ENCODE results near the gene LAMC1.

Gene LAMC1

DNA sequence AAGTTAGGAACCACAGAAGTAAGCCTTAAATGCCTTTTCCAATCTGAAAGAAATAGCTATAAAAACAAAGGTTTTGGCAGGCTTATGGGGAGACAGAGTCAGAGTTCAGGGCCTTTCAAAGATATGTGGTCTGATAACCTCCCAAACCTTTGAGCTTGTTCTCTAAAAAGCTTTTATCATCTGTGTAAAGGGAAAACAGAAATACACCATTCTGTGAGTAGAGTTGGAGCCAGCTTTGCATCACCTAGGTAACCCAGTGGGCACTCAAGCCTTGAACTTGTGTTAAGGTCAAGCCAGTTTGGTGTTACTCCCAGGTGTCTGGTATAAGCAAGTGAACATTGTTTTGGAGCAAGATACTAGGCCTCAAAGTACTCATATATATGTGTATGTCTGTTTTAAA lies 50.1 kb downstream of the LAMC1 start:
- H3K4me3 ChIP-seq (ENCODE audit: low read depth, low read length) = no peak overlapping the region
- no peak for DNase-seq (ENCODE audit: low read depth)
- no peak for TF ChIP-seq MYC (IDR thresholded peaks at IDR 0.05; ENCODE audit: low read depth, low read length)
- TF ChIP-seq, protein P1, sequence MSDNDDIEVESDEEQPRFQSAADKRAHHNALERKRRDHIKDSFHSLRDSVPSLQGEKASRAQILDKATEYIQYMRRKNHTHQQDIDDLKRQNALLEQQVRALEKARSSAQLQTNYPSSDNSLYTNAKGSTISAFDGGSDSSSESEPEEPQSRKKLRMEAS (IDR thresholded peaks at IDR 0.05; ENCODE audit: low read depth, low read length) = no peak
- no peak for TF ChIP-seq POLR2A (IDR thresholded peaks at IDR 0.05; ENCODE audit: extremely low read depth, insufficient read length)
- TF ChIP-seq, protein P2, sequence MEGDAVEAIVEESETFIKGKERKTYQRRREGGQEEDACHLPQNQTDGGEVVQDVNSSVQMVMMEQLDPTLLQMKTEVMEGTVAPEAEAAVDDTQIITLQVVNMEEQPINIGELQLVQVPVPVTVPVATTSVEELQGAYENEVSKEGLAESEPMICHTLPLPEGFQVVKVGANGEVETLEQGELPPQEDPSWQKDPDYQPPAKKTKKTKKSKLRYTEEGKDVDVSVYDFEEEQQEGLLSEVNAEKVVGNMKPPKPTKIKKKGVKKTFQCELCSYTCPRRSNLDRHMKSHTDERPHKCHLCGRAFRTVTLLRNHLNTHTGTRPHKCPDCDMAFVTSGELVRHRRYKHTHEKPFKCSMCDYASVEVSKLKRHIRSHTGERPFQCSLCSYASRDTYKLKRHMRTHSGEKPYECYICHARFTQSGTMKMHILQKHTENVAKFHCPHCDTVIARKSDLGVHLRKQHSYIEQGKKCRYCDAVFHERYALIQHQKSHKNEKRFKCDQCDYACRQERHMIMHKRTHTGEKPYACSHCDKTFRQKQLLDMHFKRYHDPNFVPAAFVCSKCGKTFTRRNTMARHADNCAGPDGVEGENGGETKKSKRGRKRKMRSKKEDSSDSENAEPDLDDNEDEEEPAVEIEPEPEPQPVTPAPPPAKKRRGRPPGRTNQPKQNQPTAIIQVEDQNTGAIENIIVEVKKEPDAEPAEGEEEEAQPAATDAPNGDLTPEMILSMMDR (IDR thresholded peaks at IDR 0.05; ENCODE audit: low read depth, low read length) = no peak

DNA sequence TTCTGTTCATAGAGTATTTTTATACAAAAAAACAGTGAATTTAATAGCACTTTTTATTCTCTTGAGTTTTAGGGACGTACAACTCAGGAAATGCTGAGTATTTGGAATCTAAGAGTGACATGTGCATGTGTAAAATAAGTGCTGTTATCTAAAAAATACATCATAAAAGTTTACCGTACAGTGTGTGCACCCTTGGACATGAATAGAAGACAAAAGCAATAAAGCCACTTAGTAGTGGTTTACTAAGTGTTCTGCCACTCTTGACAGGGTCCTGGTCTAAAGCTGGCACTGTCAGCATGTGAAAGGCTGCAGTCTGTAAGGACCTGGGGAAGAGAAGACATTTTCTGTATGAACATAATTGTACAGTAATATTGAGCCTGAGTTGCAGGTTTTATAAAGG lies 51.0 kb downstream of the LAMC1 start:
- no peak for DNase-seq (ENCODE audit: low read depth)
- TF ChIP-seq POLR2A (IDR thresholded peaks at IDR 0.05; ENCODE audit: extremely low read depth, insufficient read length) (no peak), MYC (IDR thresholded peaks at IDR 0.05; ENCODE audit: low read depth, low read length) (no peak)
- TF ChIP-seq, protein P2 (IDR thresholded peaks at IDR 0.05; ENCODE audit: low read depth, low read length) = no peak
- TF ChIP-seq, protein P1 (IDR thresholded peaks at IDR 0.05; ENCODE audit: low read depth, low read length) = no peak

DNA sequence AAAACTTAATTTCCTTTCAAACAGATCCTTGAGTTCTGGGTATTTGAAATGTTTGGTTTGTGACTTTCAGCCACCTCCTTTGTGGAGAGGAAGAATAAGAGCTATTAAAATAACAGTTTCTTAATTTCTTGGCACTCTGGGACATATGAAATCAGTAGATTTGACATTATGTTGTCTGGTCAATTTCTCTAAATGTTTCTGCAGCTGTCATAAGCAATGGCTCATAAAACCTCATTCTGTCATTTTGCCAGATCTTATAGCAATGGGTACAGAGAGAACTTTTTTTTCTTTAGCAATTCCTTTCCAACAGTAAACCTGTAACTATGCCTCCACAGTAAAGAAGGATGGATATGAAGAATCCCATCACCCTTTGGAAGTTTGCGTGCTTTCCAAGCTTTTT lies 52.6 kb downstream of the LAMC1 start:
- H3K4me3 ChIP-seq (ENCODE audit: low read depth, low read length) = no peak overlapping the region
- TF ChIP-seq, protein P2 (IDR thresholded peaks at IDR 0.05; ENCODE audit: low read depth, low read length) = no peak
- TF ChIP-seq MYC (IDR thresholded peaks at IDR 0.05; ENCODE audit: low read depth, low read length) (no peak), POLR2A (IDR thresholded peaks at IDR 0.05; ENCODE audit: extremely low read depth, insufficient read length) (no peak)
- TF ChIP-seq, protein P1 (IDR thresholded peaks at IDR 0.05; ENCODE audit: low read depth, low read length) = no peak
- no peak for DNase-seq (ENCODE audit: low read depth)

More for the DNA sequence above, 51.0 kb downstream of the LAMC1 start:
- no peak overlapping the region for H3K4me3 ChIP-seq (ENCODE audit: low read depth, low read length)

DNA sequence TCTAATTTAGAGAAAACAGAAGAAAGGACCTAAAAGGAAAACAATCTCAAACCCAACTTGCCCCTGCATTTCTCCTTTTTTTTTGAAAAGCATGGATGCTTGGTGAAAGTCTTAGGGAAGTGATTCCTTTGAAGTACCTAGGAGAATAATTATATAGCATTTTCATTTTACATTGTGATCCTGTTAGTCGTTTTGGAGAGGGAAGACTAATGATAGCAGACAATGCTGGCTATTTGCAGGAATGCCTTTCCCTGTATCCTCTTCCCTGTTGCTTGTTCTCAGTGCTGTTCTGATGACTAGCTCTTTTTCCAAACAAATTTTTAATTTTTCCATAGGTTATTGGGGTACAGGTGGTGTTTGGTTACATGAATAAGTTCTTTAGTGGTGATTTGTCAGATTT lies 53.9 kb downstream of the LAMC1 start:
- TF ChIP-seq MYC (IDR thresholded peaks at IDR 0.05; ENCODE audit: low read depth, low read length) (no peak), POLR2A (IDR thresholded peaks at IDR 0.05; ENCODE audit: extremely low read depth, insufficient read length) (no peak)
- TF ChIP-seq, protein P1 (IDR thresholded peaks at IDR 0.05; ENCODE audit: low read depth, low read length) = no peak
- TF ChIP-seq, protein P2 (IDR thresholded peaks at IDR 0.05; ENCODE audit: low read depth, low read length) = no peak
- no peak for DNase-seq (ENCODE audit: low read depth)
- H3K4me3 ChIP-seq (ENCODE audit: low read depth, low read length) = no peak overlapping the region

DNA sequence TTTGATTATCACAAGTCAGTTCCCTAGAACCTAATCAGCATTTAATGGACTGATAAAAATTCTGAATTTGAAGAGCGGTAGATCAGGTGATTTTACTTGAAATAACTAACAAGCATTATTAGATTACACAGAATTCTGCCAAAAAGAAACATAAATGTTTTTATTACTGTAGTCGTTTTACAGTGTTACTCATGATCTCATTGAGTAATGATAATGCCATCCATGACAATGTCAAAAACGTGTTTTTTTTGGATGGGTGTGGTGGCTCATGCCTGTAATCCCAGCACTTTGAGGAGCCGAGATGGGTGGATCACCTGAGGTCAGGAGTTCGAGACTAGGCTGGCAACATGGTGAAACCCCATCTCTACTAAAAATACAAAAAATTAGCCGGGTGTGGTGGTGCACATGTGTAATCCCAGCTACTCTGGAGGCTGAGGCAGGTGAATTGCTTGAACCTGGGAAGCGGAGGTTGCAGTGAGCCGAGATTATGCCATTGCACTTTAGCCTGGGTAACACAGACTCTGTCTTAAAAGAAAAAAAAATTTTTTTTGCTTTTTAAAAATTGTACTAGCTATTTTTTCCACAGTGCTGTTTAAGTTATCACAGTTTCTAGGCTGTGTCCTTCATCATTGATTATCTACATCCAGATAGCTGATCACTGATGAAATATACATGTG lies 56.6 kb downstream of the LAMC1 start:
- DNase-seq (ENCODE audit: low read depth) = no peak
- H3K4me3 ChIP-seq (ENCODE audit: low read depth, low read length) = no peak overlapping the region
- TF ChIP-seq POLR2A (IDR thresholded peaks at IDR 0.05; ENCODE audit: extremely low read depth, insufficient read length) (no peak), MYC (IDR thresholded peaks at IDR 0.05; ENCODE audit: low read depth, low read length) (no peak)
- TF ChIP-seq, protein P2 (IDR thresholded peaks at IDR 0.05; ENCODE audit: low read depth, low read length) = no peak
- TF ChIP-seq, protein P1 (IDR thresholded peaks at IDR 0.05; ENCODE audit: low read depth, low read length) = no peak
